HG02763 (cell line): ENCODE measurements around the gene TNS2.

Experiments
- ATAC-seq: cut with Tn5 transposase; IDR thresholded peaks from one replicate; pipeline ENCODE4 v1.9.1; 2021; ENCODE audit warnings: mild to moderate bottlenecking, moderate library complexity; ENCODE audit not compliant: unreplicated experiment

The TNS2 gene

GRCh38 chr12:53067074-53067992 lies 17.5 kb downstream of the TNS2 start:
- ATAC-seq, result no peak

GRCh38 chr12:53067993-53068770 lies 18.3 kb downstream of the TNS2 start:
- ATAC-seq, result no peak

- no peak for ATAC-seq
Observed at GRCh38 chr12:53068811-53069585, 19.1 kb downstream of the TNS2 start.

- ATAC-seq, result no peak
Observed at GRCh38 chr12:53069621-53070410, 20.0 kb downstream of the TNS2 start.

GRCh38 chr12:53070877-53071492 lies 21.1 kb downstream of the TNS2 start:
- ATAC-seq, result no peak

- no peak for ATAC-seq
Observed at GRCh38 chr12:53071591-53072551, 22.0 kb downstream of the TNS2 start.

- ATAC-seq, result no peak
Observed at GRCh38 chr12:53073881-53074280, 24.0 kb downstream of the TNS2 start.

GRCh38 chr12:53074283-53074998 lies 24.6 kb downstream of the TNS2 start:
- no peak for ATAC-seq

- no peak for ATAC-seq
Observed at GRCh38 chr12:53074999-53075370, 25.1 kb downstream of the TNS2 start.

- ATAC-seq, result no peak
Observed at GRCh38 chr12:53076461-53076860, 26.6 kb downstream of the TNS2 start.

- ATAC-seq, result no peak
Observed at GRCh38 chr12:53077030-53077429, 27.2 kb downstream of the TNS2 start.

- ATAC-seq, result no peak
Observed at GRCh38 chr12:53078425-53079225, 28.8 kb downstream of the TNS2 start.

- peak; percentile 98 for ATAC-seq
Observed at GRCh38 chr12:53079226-53080117, 29.6 kb downstream of the TNS2 start, which contains the start of gene SPRYD3. TSS of gene SPRYD3 (minus strand) at chr12:53079390. CDS start at chr12:53079333, 57 bp downstream.

- ATAC-seq, result no peak
Observed at GRCh38 chr12:53082637-53083175, 32.8 kb downstream of the TNS2 start.

GRCh38 chr12:53086361-53086760 lies 36.5 kb downstream of the TNS2 start:
- ATAC-seq, result no peak

GRCh38 chr12:53090105-53090504 lies 40.2 kb downstream of the TNS2 start:
- ATAC-seq, result no peak
